ENCODE measurements around the gene AFDN.

GRCh38 chr6:167879612-167880011 is 52.9 kb downstream of the AFDN start:
- TF ChIP-seq CTCF (IDR thresholded peaks at IDR 0.05) (no peak), POLR2AphosphoS5 (IDR thresholded peaks at IDR 0.05; ENCODE audit: insufficient read depth in 1 of 2, low read depth in 1 of 2) (no peak), POLR2A (IDR thresholded peaks at IDR 0.05) (no peak)

Data from vagina (tissue), 2 donors.